Measurements from ENCODE around the gene CLSTN1.

The CLSTN1 gene

GRCh38 chr1:9840176-9840575, 16.4 kb upstream of the CLSTN1 start:
- H3K4me3 ChIP-seq (ENCODE audit: low read depth, low read length): no peak overlapping the region
- no peak for TF ChIP-seq CTCF (IDR thresholded peaks at IDR 0.05)
- no peak overlapping the region for H3K9ac ChIP-seq
- no peak overlapping the region for H3K27ac ChIP-seq
- no peaks in the 10 kb centered on the region for H3K79me2 ChIP-seq
- H3K4me1 ChIP-seq: no peaks in the 10 kb centered on the region
- H3K4me2 ChIP-seq (ENCODE audit: low read length): no peak overlapping the region
- H3K36me3 ChIP-seq (ENCODE audit: control insufficient read depth, insufficient read depth, low read length): no peaks in the 10 kb centered on the region
- no peaks in the 10 kb centered on the region for H3K9me3 ChIP-seq (ENCODE audit: control insufficient read depth, low read length)
- no peaks in the 10 kb centered on the region for H3K27me3 ChIP-seq (ENCODE audit: control insufficient read depth, insufficient read depth, low read length)
- H2AFZ ChIP-seq: no peak overlapping the region

- no peaks in the 10 kb centered on the region for H3K27me3 ChIP-seq (ENCODE audit: control insufficient read depth, insufficient read depth, low read length)
- no peaks in the 10 kb centered on the region for H3K9me3 ChIP-seq (ENCODE audit: control insufficient read depth, low read length)
- H3K4me3 ChIP-seq (ENCODE audit: low read depth, low read length): no peak overlapping the region
- no peak overlapping the region for H3K27ac ChIP-seq
- no peaks in the 10 kb centered on the region for H3K36me3 ChIP-seq (ENCODE audit: control insufficient read depth, insufficient read depth, low read length)
- H3K4me2 ChIP-seq (ENCODE audit: low read length): no peak overlapping the region
- TF ChIP-seq CTCF (IDR thresholded peaks at IDR 0.05): no peak
- no peak overlapping the region for H2AFZ ChIP-seq
- H3K9ac ChIP-seq: no peak overlapping the region
- no peaks in the 10 kb centered on the region for H3K4me1 ChIP-seq
- H3K79me2 ChIP-seq: no peaks in the 10 kb centered on the region
Observed at GRCh38 chr1:9838946-9839345, 15.2 kb upstream of the CLSTN1 start.

DNA sequence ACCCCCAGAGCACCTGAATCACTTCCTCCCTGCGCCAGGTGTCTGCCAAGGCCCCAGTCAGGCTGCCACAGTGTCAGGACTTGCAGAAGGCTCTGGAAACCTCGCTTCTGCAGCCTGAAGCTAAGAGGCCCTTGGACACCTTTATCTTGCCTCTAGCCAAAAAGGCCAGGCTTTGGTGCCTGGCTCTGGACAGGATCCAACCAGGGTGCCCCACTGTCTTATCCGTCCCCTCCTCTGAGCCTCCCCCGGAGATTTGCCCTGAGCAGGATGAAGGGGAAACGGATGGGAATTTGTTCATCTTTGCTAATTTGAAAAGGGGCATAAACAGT, 12.8 kb upstream of the CLSTN1 start:
- Histone ChIP-seq H3K4me1 (no peaks in the 10 kb centered on the region), H3K27me3 (ENCODE audit: control insufficient read depth, insufficient read depth, low read length) (no peaks in the 10 kb centered on the region), H3K36me3 (ENCODE audit: control insufficient read depth, insufficient read depth, low read length) (no peaks in the 10 kb centered on the region), H2AFZ (no peak overlapping the region), H3K27ac (no peak overlapping the region), H3K9me3 (ENCODE audit: control insufficient read depth, low read length) (no peaks in the 10 kb centered on the region), H3K9ac (no peak overlapping the region), H3K4me2 (ENCODE audit: low read length) (no peak overlapping the region), H3K79me2 (no peaks in the 10 kb centered on the region), H3K4me3 (ENCODE audit: low read depth, low read length) (no peak overlapping the region)
- no peak for TF ChIP-seq CTCF (IDR thresholded peaks at IDR 0.05)

- no peak overlapping the region for H3K4me3 ChIP-seq (ENCODE audit: low read depth, low read length)
- no peaks in the 10 kb centered on the region for H3K36me3 ChIP-seq (ENCODE audit: control insufficient read depth, insufficient read depth, low read length)
- no peak overlapping the region for H3K9ac ChIP-seq
- no peaks in the 10 kb centered on the region for H3K9me3 ChIP-seq (ENCODE audit: control insufficient read depth, low read length)
- no peak overlapping the region for H2AFZ ChIP-seq
- H3K4me1 ChIP-seq: no peaks in the 10 kb centered on the region
- no peaks in the 10 kb centered on the region for H3K79me2 ChIP-seq
- no peak for TF ChIP-seq CTCF (IDR thresholded peaks at IDR 0.05)
- H3K27ac ChIP-seq: no peak overlapping the region
- no peak overlapping the region for H3K4me2 ChIP-seq (ENCODE audit: low read length)
- no peaks in the 10 kb centered on the region for H3K27me3 ChIP-seq (ENCODE audit: control insufficient read depth, insufficient read depth, low read length)
Observed at GRCh38 chr1:9835758-9836631, 12.2 kb upstream of the CLSTN1 start.

DNA sequence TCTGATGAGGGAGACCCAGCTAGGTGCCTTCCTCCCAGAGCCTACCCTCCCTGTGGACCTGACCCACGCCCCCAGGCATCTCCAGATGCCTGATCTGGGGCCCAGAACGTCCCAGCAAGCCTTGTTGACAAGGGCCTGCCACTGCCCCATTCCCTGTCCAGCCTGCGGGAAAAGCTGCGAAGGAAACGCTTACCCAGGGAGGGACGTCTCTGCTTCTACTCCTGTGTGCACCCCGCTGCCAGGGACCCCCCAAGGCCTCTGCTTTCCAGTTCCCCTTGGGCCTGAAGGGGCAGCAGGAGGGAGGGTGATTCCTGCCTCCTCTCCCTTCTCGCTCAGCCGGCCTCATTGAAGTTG, 11.6 kb upstream of the CLSTN1 start:
- no peaks in the 10 kb centered on the region for H3K9me3 ChIP-seq (ENCODE audit: control insufficient read depth, low read length)

More for the DNA sequence above, 11.6 kb upstream of the CLSTN1 start:
- Histone ChIP-seq H3K36me3 (ENCODE audit: control insufficient read depth, insufficient read depth, low read length) (no peaks in the 10 kb centered on the region), H3K4me2 (ENCODE audit: low read length) (no peak overlapping the region), H3K27me3 (ENCODE audit: control insufficient read depth, insufficient read depth, low read length) (no peaks in the 10 kb centered on the region), H3K27ac (no peak overlapping the region), H3K9ac (no peak overlapping the region), H3K4me3 (ENCODE audit: low read depth, low read length) (no peak overlapping the region), H2AFZ (no peak overlapping the region), H3K4me1 (no peaks in the 10 kb centered on the region), H3K79me2 (no peaks in the 10 kb centered on the region)
- no peak for TF ChIP-seq CTCF (IDR thresholded peaks at IDR 0.05)

Data from parathyroid adenoma (tissue), 2 donors.